Esophagus muscularis mucosa (tissue), 3 donors: ENCODE measurements around the gene RAMP3.

Source experiments
- CTCF ChIP-seq, 3 experiments: fragments of 200-600 bp in 2 of 3; fragments of 450-650 bp in 1 of 3; sonication (generic) in 2 of 3; IDR thresholded peaks; one replicate each; pipeline ENCODE4 v1.5.1; 2017 to 2019; ENCODE audit warnings: antibody characterized with exemption in 3 of 3, mild to moderate bottlenecking in 2 of 3, moderate library complexity in 1 of 3
- EP300 ChIP-seq: sonication (generic); formaldehyde crosslinking; IDR thresholded peaks from one replicate; pipeline ENCODE4 v1.6.1; 2017; ENCODE audit warnings: antibody characterized with exemption

GRCh38 chr7:45150199-45150598 is 7.4 kb upstream of the RAMP3 start:
- TF ChIP-seq EP300 = no peak
- TF ChIP-seq CTCF (IDR thresholded peaks at IDR 0.05) = no peak
